ENCODE measurements around the gene ANKRD11. TPM values are rescaled to one million over a fixed set of nuclear protein-coding genes. Genes with fewer than 3 reads are reported as not detected.

ANKRD11 gene
- total RNA-seq, 1 experiment from 2014 or later: 266 TPM

DNA sequence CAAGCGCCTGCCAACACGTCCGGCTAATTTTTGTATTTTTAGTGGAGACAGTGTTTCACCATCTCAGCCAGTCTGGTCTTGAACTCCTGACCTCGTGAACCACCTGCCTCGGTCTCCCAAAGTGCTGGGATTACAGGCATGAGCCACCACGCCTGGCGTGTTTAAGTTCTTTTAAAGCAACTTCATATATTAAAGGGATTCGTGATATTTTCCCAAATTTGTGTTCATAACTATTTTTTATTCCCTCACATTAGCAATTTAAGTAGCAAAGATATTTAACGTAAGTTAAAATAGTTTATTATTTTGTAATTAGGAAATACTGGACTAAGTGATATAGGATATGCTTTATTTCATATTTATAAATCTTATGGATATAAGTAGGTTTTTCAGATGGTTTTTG lies 22.1 kb upstream of the ANKRD11 start (continued):
- TF ChIP-seq EZH2phosphoT487 (IDR thresholded peaks at IDR 0.05; ENCODE audit: borderline replicate concordance) (no peak), EGR1 (IDR thresholded peaks at IDR 0.05; ENCODE audit: low read depth) (no peak), RAD21 (IDR thresholded peaks at IDR 0.05; ENCODE audit: low read depth) (no peak), POLR2A (IDR thresholded peaks at IDR 0.05; ENCODE audit: borderline replicate concordance, extremely low read depth, insufficient read depth, insufficient read length) (no peak), ZNF274 (IDR thresholded peaks at IDR 0.05; ENCODE audit: low read depth, low read length) (no peak), CEBPB (IDR thresholded peaks at IDR 0.05; ENCODE audit: low read depth) (no peak), SIN3A (IDR thresholded peaks at IDR 0.05; ENCODE audit: low read depth) (no peak), SP1 (IDR thresholded peaks at IDR 0.05; ENCODE audit: low read depth) (no peak), TCF7L2 (IDR thresholded peaks at IDR 0.05; ENCODE audit: borderline replicate concordance, extremely low read depth, insufficient read depth, insufficient read length) (no peak), JUND (IDR thresholded peaks at IDR 0.05) (no peak), SRF (IDR thresholded peaks at IDR 0.05; ENCODE audit: low read depth) (no peak), ZFX (IDR thresholded peaks at IDR 0.05) (no peak)
- TF ChIP-seq, protein P1, sequence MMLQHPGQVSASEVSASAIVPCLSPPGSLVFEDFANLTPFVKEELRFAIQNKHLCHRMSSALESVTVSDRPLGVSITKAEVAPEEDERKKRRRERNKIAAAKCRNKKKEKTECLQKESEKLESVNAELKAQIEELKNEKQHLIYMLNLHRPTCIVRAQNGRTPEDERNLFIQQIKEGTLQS (IDR thresholded peaks at IDR 0.05): no peak
- TF ChIP-seq, protein P2, sequence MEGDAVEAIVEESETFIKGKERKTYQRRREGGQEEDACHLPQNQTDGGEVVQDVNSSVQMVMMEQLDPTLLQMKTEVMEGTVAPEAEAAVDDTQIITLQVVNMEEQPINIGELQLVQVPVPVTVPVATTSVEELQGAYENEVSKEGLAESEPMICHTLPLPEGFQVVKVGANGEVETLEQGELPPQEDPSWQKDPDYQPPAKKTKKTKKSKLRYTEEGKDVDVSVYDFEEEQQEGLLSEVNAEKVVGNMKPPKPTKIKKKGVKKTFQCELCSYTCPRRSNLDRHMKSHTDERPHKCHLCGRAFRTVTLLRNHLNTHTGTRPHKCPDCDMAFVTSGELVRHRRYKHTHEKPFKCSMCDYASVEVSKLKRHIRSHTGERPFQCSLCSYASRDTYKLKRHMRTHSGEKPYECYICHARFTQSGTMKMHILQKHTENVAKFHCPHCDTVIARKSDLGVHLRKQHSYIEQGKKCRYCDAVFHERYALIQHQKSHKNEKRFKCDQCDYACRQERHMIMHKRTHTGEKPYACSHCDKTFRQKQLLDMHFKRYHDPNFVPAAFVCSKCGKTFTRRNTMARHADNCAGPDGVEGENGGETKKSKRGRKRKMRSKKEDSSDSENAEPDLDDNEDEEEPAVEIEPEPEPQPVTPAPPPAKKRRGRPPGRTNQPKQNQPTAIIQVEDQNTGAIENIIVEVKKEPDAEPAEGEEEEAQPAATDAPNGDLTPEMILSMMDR (IDR thresholded peaks at IDR 0.05 in 2 of 3, conservative IDR thresholded peaks at IDR 0.05 in 1 of 3; ENCODE audit: borderline replicate concordance in 1 of 3, insufficient read depth in 1 of 3, low read depth in 2 of 3, low read length in 2 of 3): no peak

DNA sequence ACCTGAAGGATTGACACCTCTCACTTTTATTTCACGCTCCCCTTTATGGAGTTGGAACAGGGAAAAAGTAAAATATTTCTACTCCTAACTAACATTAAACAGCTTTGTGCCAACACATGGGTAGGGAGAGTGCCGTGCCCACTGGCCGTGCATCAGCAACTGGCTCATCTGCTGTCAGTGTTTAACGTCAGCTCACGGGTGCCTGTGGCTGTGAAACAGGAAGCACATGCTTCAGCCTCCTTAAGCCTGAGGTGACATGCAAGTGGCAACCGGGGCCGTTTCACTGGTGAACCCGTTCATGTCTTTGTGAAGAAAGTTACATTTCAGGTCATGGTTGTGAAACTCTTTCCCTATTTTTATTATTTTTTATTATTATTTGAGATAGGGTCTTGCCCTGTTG lies 21.0 kb upstream of the ANKRD11 start:
- no peak for TF ChIP-seq TCF7L2 (IDR thresholded peaks at IDR 0.05; ENCODE audit: borderline replicate concordance, extremely low read depth, insufficient read depth, insufficient read length)
- no peak for TF ChIP-seq EZH2phosphoT487 (IDR thresholded peaks at IDR 0.05; ENCODE audit: borderline replicate concordance)
- TF ChIP-seq, protein P3, sequence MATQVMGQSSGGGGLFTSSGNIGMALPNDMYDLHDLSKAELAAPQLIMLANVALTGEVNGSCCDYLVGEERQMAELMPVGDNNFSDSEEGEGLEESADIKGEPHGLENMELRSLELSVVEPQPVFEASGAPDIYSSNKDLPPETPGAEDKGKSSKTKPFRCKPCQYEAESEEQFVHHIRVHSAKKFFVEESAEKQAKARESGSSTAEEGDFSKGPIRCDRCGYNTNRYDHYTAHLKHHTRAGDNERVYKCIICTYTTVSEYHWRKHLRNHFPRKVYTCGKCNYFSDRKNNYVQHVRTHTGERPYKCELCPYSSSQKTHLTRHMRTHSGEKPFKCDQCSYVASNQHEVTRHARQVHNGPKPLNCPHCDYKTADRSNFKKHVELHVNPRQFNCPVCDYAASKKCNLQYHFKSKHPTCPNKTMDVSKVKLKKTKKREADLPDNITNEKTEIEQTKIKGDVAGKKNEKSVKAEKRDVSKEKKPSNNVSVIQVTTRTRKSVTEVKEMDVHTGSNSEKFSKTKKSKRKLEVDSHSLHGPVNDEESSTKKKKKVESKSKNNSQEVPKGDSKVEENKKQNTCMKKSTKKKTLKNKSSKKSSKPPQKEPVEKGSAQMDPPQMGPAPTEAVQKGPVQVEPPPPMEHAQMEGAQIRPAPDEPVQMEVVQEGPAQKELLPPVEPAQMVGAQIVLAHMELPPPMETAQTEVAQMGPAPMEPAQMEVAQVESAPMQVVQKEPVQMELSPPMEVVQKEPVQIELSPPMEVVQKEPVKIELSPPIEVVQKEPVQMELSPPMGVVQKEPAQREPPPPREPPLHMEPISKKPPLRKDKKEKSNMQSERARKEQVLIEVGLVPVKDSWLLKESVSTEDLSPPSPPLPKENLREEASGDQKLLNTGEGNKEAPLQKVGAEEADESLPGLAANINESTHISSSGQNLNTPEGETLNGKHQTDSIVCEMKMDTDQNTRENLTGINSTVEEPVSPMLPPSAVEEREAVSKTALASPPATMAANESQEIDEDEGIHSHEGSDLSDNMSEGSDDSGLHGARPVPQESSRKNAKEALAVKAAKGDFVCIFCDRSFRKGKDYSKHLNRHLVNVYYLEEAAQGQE (IDR thresholded peaks at IDR 0.05; ENCODE audit: low read depth): no peak
- TF ChIP-seq, protein P1 (IDR thresholded peaks at IDR 0.05): no peak
- TF ChIP-seq, protein P4, sequence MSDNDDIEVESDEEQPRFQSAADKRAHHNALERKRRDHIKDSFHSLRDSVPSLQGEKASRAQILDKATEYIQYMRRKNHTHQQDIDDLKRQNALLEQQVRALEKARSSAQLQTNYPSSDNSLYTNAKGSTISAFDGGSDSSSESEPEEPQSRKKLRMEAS (IDR thresholded peaks at IDR 0.05): no peak
- no peak for TF ChIP-seq EGR1 (IDR thresholded peaks at IDR 0.05; ENCODE audit: low read depth)
- no peak for TF ChIP-seq SP1 (IDR thresholded peaks at IDR 0.05; ENCODE audit: low read depth)
- TF ChIP-seq SIN3A (IDR thresholded peaks at IDR 0.05; ENCODE audit: low read depth): no peak
- no peak for TF ChIP-seq CBX3 (IDR thresholded peaks at IDR 0.05; ENCODE audit: low read depth)
- TF ChIP-seq FOSL1 (IDR thresholded peaks at IDR 0.05; ENCODE audit: low read depth): no peak
- no peak for TF ChIP-seq EZH2 (IDR thresholded peaks at IDR 0.05)
- no peak for TF ChIP-seq ELF1 (IDR thresholded peaks at IDR 0.05; ENCODE audit: borderline replicate concordance, low read depth)
- no peak for TF ChIP-seq POLR2A (IDR thresholded peaks at IDR 0.05; ENCODE audit: borderline replicate concordance, extremely low read depth, insufficient read depth, insufficient read length)
- no peak for TF ChIP-seq POLR2AphosphoS5 (IDR thresholded peaks at IDR 0.05; ENCODE audit: low read depth, low read length)
- BruUV-seq (replicated peaks): no TSS peak
- DNase-seq (ENCODE audit: low read depth, low spot score): no peak
- H4K20me1 ChIP-seq (ENCODE audit: insufficient read depth): no peaks in the 10 kb centered on the region
- H3K27me3 ChIP-seq (ENCODE audit: insufficient read depth, low read length): no peaks in the 10 kb centered on the region
- ChIA-PET RAD21 (ENCODE audit: low non-redundant PET in 1 of 2, low total read pairs in 2 of 2, uncharacterized antibody in 2 of 2, unreplicated experiment in 2 of 2) (no interaction called here), POLR2A (no interaction called here), CTCF (no interaction called here)
- H3K9ac ChIP-seq (ENCODE audit: low read length): no peak overlapping the region
- intact Hi-C loops (cut with micrococcal nuclease): no loop called here
- H3K4me1 ChIP-seq (ENCODE audit: control insufficient read depth in 1 of 2, insufficient read depth in 2 of 2, low read length in 2 of 2): peaks cover 10 to 23% of the 10 kb centered on the region in 2 experiments
- no peak overlapping the region for H3K4me3 ChIP-seq (replicated peaks in 1 of 2; ENCODE audit: low read depth in 1 of 2, low read length in 2 of 2)
- H3K9me2 ChIP-seq (ENCODE audit: insufficient read depth): no peaks in the 10 kb centered on the region
- no peak for ATAC-seq
- peaks cover 67% of the 10 kb centered on the region for H3K79me2 ChIP-seq (ENCODE audit: insufficient read depth, low read length)
- no peaks in the 10 kb centered on the region for H3K9me3 ChIP-seq (ENCODE audit: control insufficient read depth in 1 of 2, insufficient read depth in 1 of 2, low read depth in 1 of 2, low read length in 2 of 2)
- no peak overlapping the region for H3K4me2 ChIP-seq (ENCODE audit: low read length)
- H3K27ac ChIP-seq (ENCODE audit: low read depth, low read length): no peak overlapping the region
- peaks cover 36 to 37% of the 10 kb centered on the region in 2 experiments for H3K36me3 ChIP-seq (ENCODE audit: control insufficient read depth in 1 of 2, insufficient read depth in 2 of 2, low read length in 2 of 2)
- no peak overlapping the region for H2AFZ ChIP-seq (ENCODE audit: low read depth, low read length, poor library complexity, severe bottlenecking)

Data from HCT116 (cell line).